Adrenal gland (tissue), 5 donors: ENCODE data around the gene LGALSL.

Experiments
- POLR2A ChIP-seq, 2 donors: fragments of 450-650 bp; IDR thresholded peaks; one replicate each; pipeline ENCODE4 v1.6.1; 2017; ENCODE audit warnings: antibody characterized with exemption in 2 of 2, mild to moderate bottlenecking in 2 of 2, moderate library complexity in 1 of 2
- TF ChIP-seq, protein P1 (sequence below), 6 experiments: fragments of 450-650 bp in 4 of 6; fragments of 200-600 bp in 2 of 6; sonication (generic) in 1 of 6; IDR thresholded peaks; 1 replicate in 5 of 6; 2 replicates in 1 of 6; pipeline versions ENCODE4 v1.5.1 to v1.8.0; 2016 to 2021; ENCODE audit warnings: antibody characterized with exemption in 6 of 6, mild to moderate bottlenecking in 2 of 6, moderate library complexity in 1 of 6
- donor health status: DM: no; HTN: no; CAD: no.

DNA sequence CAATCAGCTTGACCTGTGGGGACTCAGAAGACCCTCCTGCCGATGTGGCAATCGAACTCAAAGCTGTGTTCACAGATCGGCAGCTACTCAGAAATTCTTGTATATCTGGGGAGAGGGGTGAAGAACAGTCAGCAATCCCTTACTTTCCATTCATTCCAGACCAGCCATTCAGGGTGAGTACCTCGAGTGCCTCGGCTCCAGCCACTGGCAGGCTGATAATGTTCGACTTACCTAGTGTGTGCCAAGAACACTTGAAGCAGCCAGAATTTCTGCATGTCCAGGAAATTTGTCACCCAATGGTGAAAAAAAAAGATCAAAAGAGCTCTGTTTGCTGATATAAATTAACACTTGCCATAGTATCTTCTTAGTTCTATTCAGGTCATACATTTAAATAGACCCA, 2.3 kb downstream of the LGALSL start:
- TF ChIP-seq, protein P1, sequence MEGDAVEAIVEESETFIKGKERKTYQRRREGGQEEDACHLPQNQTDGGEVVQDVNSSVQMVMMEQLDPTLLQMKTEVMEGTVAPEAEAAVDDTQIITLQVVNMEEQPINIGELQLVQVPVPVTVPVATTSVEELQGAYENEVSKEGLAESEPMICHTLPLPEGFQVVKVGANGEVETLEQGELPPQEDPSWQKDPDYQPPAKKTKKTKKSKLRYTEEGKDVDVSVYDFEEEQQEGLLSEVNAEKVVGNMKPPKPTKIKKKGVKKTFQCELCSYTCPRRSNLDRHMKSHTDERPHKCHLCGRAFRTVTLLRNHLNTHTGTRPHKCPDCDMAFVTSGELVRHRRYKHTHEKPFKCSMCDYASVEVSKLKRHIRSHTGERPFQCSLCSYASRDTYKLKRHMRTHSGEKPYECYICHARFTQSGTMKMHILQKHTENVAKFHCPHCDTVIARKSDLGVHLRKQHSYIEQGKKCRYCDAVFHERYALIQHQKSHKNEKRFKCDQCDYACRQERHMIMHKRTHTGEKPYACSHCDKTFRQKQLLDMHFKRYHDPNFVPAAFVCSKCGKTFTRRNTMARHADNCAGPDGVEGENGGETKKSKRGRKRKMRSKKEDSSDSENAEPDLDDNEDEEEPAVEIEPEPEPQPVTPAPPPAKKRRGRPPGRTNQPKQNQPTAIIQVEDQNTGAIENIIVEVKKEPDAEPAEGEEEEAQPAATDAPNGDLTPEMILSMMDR (IDR thresholded peaks at IDR 0.05), result no peak
- no peak for TF ChIP-seq POLR2A (IDR thresholded peaks at IDR 0.05)
